K562 (cell line): ENCODE results near the gene ERGIC1. TPM values are rescaled to one million over a fixed set of nuclear protein-coding genes. Genes with fewer than 3 reads are reported as not detected.

Experiments
- ATAC-seq: fragments of 200-7000 bp; cut with Tn5 transposase; 3 replicates; pipeline ENCODE4 v1.9.1; 2020; ENCODE audit warnings: moderate library complexity
- BruUV-seq: library from RNA; stranded (reverse); fragments of 400-500 nt; replicated peaks from 2 replicates; lab custom pipeline; 2021; lab: Mats Ljungman, UMichigan
- CTCF ChIA-PET: fragments of 300-600 bp; formaldehyde crosslinking; extraction: SDS; loops from one replicate; lab custom pipeline; 2021; ENCODE audit warnings: low intra/inter-chr PET ratio; lab: Yijun Ruan, JAX
- POLR2A ChIA-PET: fragments of 300-600, 350-650 bp; sonication (Branson Sonifier 250); formaldehyde crosslinking; extraction: SDS; loops from one replicate; lab custom pipeline; 2021; ENCODE audit warnings: antibody characterized with exemption, inconsistent platforms; lab: Yijun Ruan, JAX
- DNase-seq, 4 experiments: peaks; one replicate each; pipeline versions ENCODE4 v3.0.0 to v3.0.0-alpha.2; 2011 to 2018; ENCODE audit warnings: low spot score in 3 of 4, mixed read lengths in 3 of 4; ENCODE audit errors: extremely low read depth in 1 of 4
- FAIRE-seq: peaks from 2 replicates; lab custom pipeline; 2011; peaks lifted over from hg19 to GRCh38; lab: Jason Lieb, UNC
- H2AFZ ChIP-seq: 2 replicates; pipeline ENCODE4 v1.6.0; 2011; ENCODE audit warnings: low read depth, low read length, control low read depth, inconsistent platforms
- H3K27ac ChIP-seq: fragments of 200-600 bp; 3 replicates; pipeline ENCODE4 v1.8.0; 2011; ENCODE audit warnings: low read depth, mild to moderate bottlenecking, control low read depth, inconsistent platforms, low read length, moderate library complexity, mixed read lengths; ENCODE audit errors: extremely low read depth
- H3K27me3 ChIP-seq, 2 experiments: fragments of 300-600 bp in 1 of 2; 2 replicates in 1 of 2; 3 replicates in 1 of 2; pipeline versions ENCODE4 v1.6.0 to v1.8.0; 2011; ENCODE audit warnings: inconsistent platforms in 2 of 2, low read length in 2 of 2, mild to moderate bottlenecking in 1 of 2, mixed read lengths in 1 of 2, moderate library complexity in 1 of 2; ENCODE audit not compliant: control insufficient read depth in 2 of 2, insufficient read depth in 2 of 2
- H3K36me3 ChIP-seq: fragments of 300-600 bp; 3 replicates; pipeline ENCODE4 v1.8.0; 2011; ENCODE audit warnings: mild to moderate bottlenecking, low read length, inconsistent platforms; ENCODE audit not compliant: control insufficient read depth, insufficient read depth
- H3K4me1 ChIP-seq, 2 experiments: fragments of 200-600 bp in 1 of 2; replicated peaks in 1 of 2; 2 replicates in 1 of 2; 3 replicates in 1 of 2; pipeline versions ENCODE4 v1.5.1 to v1.8.0; 2011; ENCODE audit warnings: inconsistent platforms in 2 of 2, low read length in 2 of 2, mild to moderate bottlenecking in 1 of 2, mixed read lengths in 1 of 2, moderate library complexity in 1 of 2; ENCODE audit not compliant: control insufficient read depth in 2 of 2, insufficient read depth in 2 of 2
- H3K4me2 ChIP-seq: 2 replicates; pipeline ENCODE4 v1.6.1; 2011; ENCODE audit warnings: low read length, control low read depth, inconsistent platforms, mixed read lengths; ENCODE audit not compliant: insufficient read depth
- H3K4me3 ChIP-seq: fragments of 200-600 bp; sonication (generic), shearing (Covaris generic); 2 replicates; pipeline ENCODE4 v1.5.1; 2016; ENCODE audit warnings: control low read depth, inconsistent platforms
- H3K79me2 ChIP-seq: fragments of 200-600 bp; 3 replicates; pipeline ENCODE4 v1.8.0; 2011; ENCODE audit warnings: low read length, inconsistent platforms; ENCODE audit not compliant: control insufficient read depth, insufficient read depth
- H3K9ac ChIP-seq, 2 experiments: 2 replicates each; pipeline versions ENCODE4 v1.6.0 to v1.6.1; 2011; ENCODE audit warnings: low read depth in 2 of 2, low read length in 2 of 2, control low read depth in 1 of 2, inconsistent platforms in 1 of 2, mild to moderate bottlenecking in 1 of 2, mixed read lengths in 1 of 2; ENCODE audit not compliant: insufficient read depth in 1 of 2
- H3K9me1 ChIP-seq: one replicate; pipeline ENCODE4 v1.6.0; 2011; ENCODE audit warnings: inconsistent platforms, mild to moderate bottlenecking, low read length, moderate library complexity; ENCODE audit not compliant: control insufficient read depth, insufficient read depth
- H3K9me3 ChIP-seq: replicated peaks from 2 replicates; pipeline ENCODE4 v1.5.1; 2011; ENCODE audit warnings: low read depth, low read length, inconsistent platforms; ENCODE audit not compliant: control insufficient read depth, insufficient read depth
- H4K20me1 ChIP-seq: replicated peaks from 2 replicates; pipeline ENCODE4 v1.6.1; 2011; ENCODE audit warnings: low read length, inconsistent platforms, mixed read lengths; ENCODE audit not compliant: control insufficient read depth, insufficient read depth
- CCAR2 ChIP-seq: fragments of 200-400 bp; formaldehyde crosslinking; IDR thresholded peaks from 2 replicates; pipeline ENCODE4 v1.6.1; 2017; ENCODE audit warnings: mild to moderate bottlenecking, low read depth, low read length
- DACH1 ChIP-seq: fragments of 450-650 bp; IDR thresholded peaks from 2 replicates; pipeline ENCODE4 v1.6.1; 2018; ENCODE audit not compliant: partially characterized antibody
- DNMT1 ChIP-seq: fragments of 450-650 bp; IDR thresholded peaks from 2 replicates; pipeline ENCODE4 v1.6.1; 2016; ENCODE audit warnings: antibody characterized with exemption, mild to moderate bottlenecking
- ZNF274 ChIP-seq: IDR thresholded peaks from 2 replicates; pipeline ENCODE4 v1.6.1; 2011; ENCODE audit warnings: low read depth, mild to moderate bottlenecking, low read length, moderate library complexity, borderline replicate concordance
- ZNF316 ChIP-seq: fragments of 450-650 bp; IDR thresholded peaks from 2 replicates; pipeline ENCODE4 v1.6.1; 2016
- ZNF764 ChIP-seq: fragments of 250-450 bp; sonication (Bioruptor Pico); IDR thresholded peaks from 2 replicates; pipeline ENCODE4 v1.4.0; 2020; ENCODE audit warnings: low read depth, mild to moderate bottlenecking, moderate library complexity
- WGBS: fragments of 100-300 bp; shearing (Covaris generic); methylation state at CpG from one replicate; pipeline ENCODE4 v1.1.6; 2016; ENCODE audit warnings: low coverage, mixed read lengths; ENCODE audit not compliant: insufficient coverage; ENCODE audit errors: missing lambda C conversion rate; 5-methylcytosine and 5-hydroxymethylcytosine counted together
- in situ Hi-C: fragments of 300-500 bp; cut with MboI; formaldehyde crosslinking; loops from 4 replicates; pipeline ENCODE4 v1.15.0; 2018; ENCODE audit warnings: inconsistent platforms, mixed read lengths
- intact Hi-C: fragments of 100-400 bp; cut with micrococcal nuclease; formaldehyde crosslinking; loops from 2 replicates; pipeline ENCODE4 v1.14.2; 2022
- polyA plus RNA-seq, 8 experiments: library from polyadenylated mRNA; depleted of rRNA in 4 of 8; stranded (reverse) in 5 of 8; unstranded in 3 of 8; fragments of >200 nt; fragmentation: Nextera tagmentation in 2 of 8; fragmentation: Illumina TruSeq in 1 of 8; extraction: Ambion mirVana in 2 of 8; extraction: Trizol in 1 of 8; gene quantifications; 2 replicates each; pipeline versions ENCODE4 v1.2.1 to v1.2.3, GENCODE V29; 2011 to 2014; ENCODE audit warnings: inconsistent platforms in 1 of 8, missing spikeins in 1 of 8
- total RNA-seq, 7 experiments: library from RNA; depleted of rRNA in 6 of 7; stranded (reverse); fragments of >200 nt in 6 of 7; fragmentation: Illumina TruSeq in 2 of 7; extraction: Trizol in 2 of 7; gene quantifications; 2 replicates each; pipeline versions ENCODE4 v1.2.1 to v1.2.3, GENCODE V29; 2011 to 2021; ENCODE audit warnings: low replicate concordance in 1 of 7

The ERGIC1 gene
- total and polyA plus RNA-seq, 9 of the 15 experiments (the other 6 are each of a cell fraction or from before 2014, with no cell fraction given), result 5.5 to 68.4 (median 36.4) TPM

GRCh38 chr5:172892713-172893112 is 58.7 kb downstream of the ERGIC1 start (continued):
- no peak for TF ChIP-seq ZNF316

- ChIA-PET POLR2A (interaction anchor here (0.6 to 1.2 kb wide), 2 partner anchors 89 to 143 kb away, joined by 3 read pairs; no protein-coding TSS in a partner anchor), CTCF (no interaction called here)
- Histone ChIP-seq H3K79me2 (no peaks in the 10 kb centered on the region), H3K4me3 (no peak overlapping the region), H3K9me1 (no peaks in the 10 kb centered on the region), H4K20me1 (no peaks in the 10 kb centered on the region), H3K9ac (no peak overlapping the region), H3K27ac (no peak overlapping the region), H3K27me3 (no peaks in the 10 kb centered on the region), H3K4me1 (peaks cover 0 to under 1% of the 10 kb centered on the region in 2 experiments; a peak in 1 of 5 replicates), H3K4me2 (no peak overlapping the region), H3K36me3 (peaks cover 23% of the 10 kb centered on the region; the same call in 2 of the 3 replicates), H3K9me3 (no peaks in the 10 kb centered on the region)
- FAIRE-seq (no peak), ATAC-seq (no peak)
- in situ Hi-C loops (no loop called here), intact Hi-C loops (no loop called here)
- no TSS peak for BruUV-seq
- WGBS, result 63% methylated on average over 7 of the region's 7 CpGs
- TF ChIP-seq DNMT1 (no peak), DACH1 (no peak), ZNF764 (CRISPR knock-in tag) (no peak), CCAR2 (no peak), ZNF274 (no peak)
- TF ChIP-seq, all 486 proteins: peak for 0
- no peak overlapping the region for H2AFZ ChIP-seq
- DNase-seq, result no peak
Observed at GRCh38 chr5:172894767-172895388, 60.8 kb downstream of the ERGIC1 start.
